IMR-90 (cell line): ENCODE measurements around the gene CDS1. TPM values are rescaled to one million over a fixed set of nuclear protein-coding genes. Genes with fewer than 3 reads are reported as not detected.

Source experiments
- ATAC-seq: fragments of 200-7000 bp; cut with Tn5 transposase; 2 replicates; pipeline ENCODE4 v1.9.1; 2020; ENCODE audit warnings: low read depth, mild to moderate bottlenecking, moderate library complexity
- BruUV-seq: library from RNA; stranded (reverse); fragments of 400-500 nt; replicated peaks from 2 replicates; lab custom pipeline; 2021; lab: Mats Ljungman, UMichigan
- CTCF ChIA-PET: fragments of 300-600 bp; formaldehyde crosslinking; extraction: SDS; loops from one replicate; lab custom pipeline; 2021; ENCODE audit warnings: antibody characterized with exemption; lab: Yijun Ruan, JAX
- POLR2A ChIA-PET: fragments of 300-600 bp; sonication (Branson Sonifier 250); formaldehyde crosslinking; loops from one replicate; lab custom pipeline; 2022; ENCODE audit warnings: antibody characterized with exemption; ENCODE audit not compliant: unreplicated experiment; lab: Charles Lee
- DNase-seq: peaks from one replicate; pipeline ENCODE4 v3.0.0; 2013
- H2AFZ ChIP-seq: replicated peaks from 2 replicates; pipeline ENCODE3; 2013; ENCODE audit warnings: low read length, mild to moderate bottlenecking; ENCODE audit not compliant: poor library complexity
- H2AK5ac ChIP-seq: 2 replicates; pipeline ENCODE4 v1.6.1; 2013; ENCODE audit warnings: low read depth, low read length, inconsistent platforms
- H2AK9ac ChIP-seq: replicated peaks from 2 replicates; pipeline ENCODE3; 2013; ENCODE audit warnings: mild to moderate bottlenecking, low read depth, low read length, moderate library complexity; ENCODE audit not compliant: poor library complexity
- H2BK120ac ChIP-seq: 2 replicates; pipeline ENCODE4 v1.6.1; 2013; ENCODE audit warnings: low read depth, low read length, inconsistent platforms
- H2BK15ac ChIP-seq: 3 replicates; pipeline ENCODE4 v1.6.1; 2013; ENCODE audit warnings: low read depth, low read length, inconsistent platforms
- H2BK20ac ChIP-seq: 2 replicates; pipeline ENCODE4 v1.6.1; 2013; ENCODE audit warnings: low read depth, mild to moderate bottlenecking, inconsistent platforms, low read length, moderate library complexity
- H2BK5ac ChIP-seq: 2 replicates; pipeline ENCODE4 v1.6.1; 2013; ENCODE audit warnings: mild to moderate bottlenecking, low read depth, low read length, inconsistent platforms; ENCODE audit not compliant: poor library complexity, severe bottlenecking
- H3K14ac ChIP-seq: replicated peaks from 2 replicates; pipeline ENCODE4 v1.6.1; 2013; ENCODE audit warnings: low read depth, low read length, inconsistent platforms
- H3K18ac ChIP-seq: 2 replicates; pipeline ENCODE4 v1.6.1; 2013; ENCODE audit warnings: low read depth, low read length, control low read depth
- H3K23ac ChIP-seq: 2 replicates; pipeline ENCODE4 v1.6.1; 2013; ENCODE audit warnings: low read depth, low read length, inconsistent platforms
- H3K27ac ChIP-seq: 2 replicates; pipeline ENCODE4 v1.5.1; 2013; ENCODE audit warnings: mild to moderate bottlenecking, control low read depth, low read length; ENCODE audit not compliant: insufficient read depth
- H3K27me3 ChIP-seq: 2 replicates; pipeline ENCODE4 v1.6.1; 2013; ENCODE audit warnings: low read length; ENCODE audit not compliant: control insufficient read depth, insufficient read depth
- H3K36me3 ChIP-seq: 2 replicates; pipeline ENCODE4 v1.6.1; 2013; ENCODE audit warnings: low read length, mixed read lengths; ENCODE audit not compliant: control insufficient read depth, insufficient read depth
- H3K4ac ChIP-seq: 2 replicates; pipeline ENCODE4 v1.6.1; 2013; ENCODE audit warnings: low read depth, low read length, inconsistent platforms
- H3K4me1 ChIP-seq: 2 replicates; pipeline ENCODE4 v1.6.1; 2013; ENCODE audit warnings: low read length, mixed read lengths; ENCODE audit not compliant: control insufficient read depth, insufficient read depth
- H3K4me2 ChIP-seq: 2 replicates; pipeline ENCODE4 v1.6.1; 2013; ENCODE audit warnings: low read depth, mild to moderate bottlenecking, control low read depth, low read length, moderate library complexity
- H3K4me3 ChIP-seq: 2 replicates; pipeline ENCODE4 v1.5.1; 2013; ENCODE audit warnings: low read depth, mild to moderate bottlenecking, control low read depth, low read length, moderate library complexity; ENCODE audit not compliant: insufficient read depth
- H3K56ac ChIP-seq: 2 replicates; pipeline ENCODE4 v1.6.1; 2013; ENCODE audit warnings: low read length, inconsistent platforms; ENCODE audit not compliant: insufficient read depth; ENCODE audit errors: extremely low read depth
- H3K79me1 ChIP-seq, 2 experiments: 2 replicates each; pipeline ENCODE4 v1.6.1; 2013; ENCODE audit warnings: low read length in 2 of 2, inconsistent platforms in 1 of 2, low read depth in 1 of 2
- H3K9ac ChIP-seq: 2 replicates; pipeline ENCODE4 v1.6.1; 2013; ENCODE audit warnings: low read depth, low read length, control low read depth
- H3K9me1 ChIP-seq: 2 replicates; pipeline ENCODE4 v1.6.1; 2013; ENCODE audit warnings: low read length, inconsistent platforms; ENCODE audit not compliant: insufficient read depth
- H3K9me3 ChIP-seq: 2 replicates; pipeline ENCODE4 v1.6.1; 2013; ENCODE audit warnings: low read length; ENCODE audit not compliant: control insufficient read depth, insufficient read depth
- H4K20me1 ChIP-seq: 2 replicates; pipeline ENCODE4 v1.6.1; 2013; ENCODE audit warnings: low read length, inconsistent platforms; ENCODE audit not compliant: insufficient read depth
- H4K5ac ChIP-seq: 2 replicates; pipeline ENCODE4 v1.6.1; 2013; ENCODE audit warnings: mild to moderate bottlenecking, low read depth, low read length, control low read depth
- H4K8ac ChIP-seq, 2 experiments: 2 replicates each; pipeline ENCODE4 v1.6.1; 2013; ENCODE audit warnings: low read depth in 2 of 2, low read length in 2 of 2, control low read depth in 1 of 2, inconsistent platforms in 1 of 2
- H4K91ac ChIP-seq: 2 replicates; pipeline ENCODE4 v1.6.1; 2013; ENCODE audit warnings: low read depth, low read length, inconsistent platforms; ENCODE audit not compliant: insufficient read depth
- BHLHE40 ChIP-seq: fragments of 150-350 bp; IDR thresholded peaks from 2 replicates; pipeline ENCODE4 v1.6.1; 2016; ENCODE audit warnings: mild to moderate bottlenecking, low read depth, low read length
- CEBPB ChIP-seq: IDR thresholded peaks from 2 replicates; pipeline ENCODE4 v1.6.1; 2012; ENCODE audit warnings: low read depth, low read length, improper control_type of control experiment
- CHD1 ChIP-seq: IDR thresholded peaks from 2 replicates; pipeline ENCODE4 v1.6.1; 2012; ENCODE audit warnings: low read depth, low read length, improper control_type of control experiment
- FOS ChIP-seq: fragments of 150-350 bp; IDR thresholded peaks from 2 replicates; pipeline ENCODE4 v1.6.1; 2016; ENCODE audit warnings: low read depth, low read length
- MAFK ChIP-seq: IDR thresholded peaks from 2 replicates; pipeline ENCODE4 v1.6.1; 2012; ENCODE audit warnings: low read depth, low read length, improper control_type of control experiment
- MAZ ChIP-seq: IDR thresholded peaks from 2 replicates; pipeline ENCODE4 v1.6.1; 2012; ENCODE audit warnings: low read depth, mild to moderate bottlenecking, low read length, improper control_type of control experiment, moderate library complexity, borderline replicate concordance
- MXI1 ChIP-seq: IDR thresholded peaks from 2 replicates; pipeline ENCODE4 v1.6.1; 2012; ENCODE audit warnings: low read depth, mild to moderate bottlenecking, low read length, moderate library complexity, borderline replicate concordance
- NFE2L2 ChIP-seq: fragments of 150-350 bp; IDR thresholded peaks from 2 replicates; pipeline ENCODE4 v1.6.1; 2016; ENCODE audit warnings: low read depth, mild to moderate bottlenecking, low read length
- POLR2A ChIP-seq: IDR thresholded peaks from 2 replicates; pipeline ENCODE4 v1.6.1; 2012; ENCODE audit warnings: mild to moderate bottlenecking, low read depth, low read length
- RAD21 ChIP-seq: IDR thresholded peaks from 2 replicates; pipeline ENCODE4 v1.6.1; 2012; ENCODE audit warnings: low read length, improper control_type of control experiment
- RCOR1 ChIP-seq: IDR thresholded peaks from 2 replicates; pipeline ENCODE4 v1.6.1; 2012; ENCODE audit warnings: mild to moderate bottlenecking, low read length, improper control_type of control experiment; ENCODE audit not compliant: insufficient replicate concordance
- RFX5 ChIP-seq: IDR thresholded peaks from 2 replicates; pipeline ENCODE4 v1.8.0; 2012; ENCODE audit warnings: low read depth, mild to moderate bottlenecking, low read length, moderate library complexity
- SMC3 ChIP-seq: fragments of 150-350 bp; IDR thresholded peaks from 2 replicates; pipeline ENCODE4 v1.6.1; 2016; ENCODE audit warnings: low read depth, mild to moderate bottlenecking, antibody characterized with exemption, low read length, moderate library complexity
- WGBS, 2 experiments: methylation state at CpG; one replicate each; pipeline versions ENCODE4 v1.1.5 to v1.1.7; 2013; ENCODE audit warnings: missing lambda C conversion rate in 2 of 2; ENCODE audit not compliant: insufficient read length in 1 of 2; ENCODE audit errors: extremely low coverage in 2 of 2; 5-methylcytosine and 5-hydroxymethylcytosine counted together
- dilution Hi-C: fragments of 300-500 bp; cut with HindIII; formaldehyde crosslinking; loops from one replicate; pipeline ENCODE4 v1.14.3; 2018; ENCODE audit warnings: low sequenced_read_pairs; ENCODE audit not compliant: unreplicated experiment
- in situ Hi-C: fragments of 300-500 bp; cut with MboI; formaldehyde crosslinking; loops from 3 replicates; pipeline ENCODE4 v1.14.3; 2019; ENCODE audit warnings: low sequenced_read_pairs, inconsistent platforms, mixed read lengths
- intact Hi-C: fragments of 100-400 bp; cut with micrococcal nuclease; formaldehyde crosslinking; loops from 2 replicates; pipeline ENCODE4 v1.10.0; 2022
- polyA plus RNA-seq, 3 experiments: library from polyadenylated mRNA; depleted of rRNA; stranded (reverse); fragments of >200 nt; gene quantifications; 2 replicates each; pipeline ENCODE4 v1.2.3, GENCODE V29; 2012; ENCODE audit warnings: low replicate concordance in 1 of 3
- total RNA-seq: library from RNA; depleted of rRNA; stranded (reverse); fragments of >200 nt; gene quantifications from 2 replicates; pipeline ENCODE4 v1.2.3, GENCODE V29; 2012
- TF ChIP-seq, protein P1 (sequence below): fragments of 150-350 bp; IDR thresholded peaks from 2 replicates; pipeline ENCODE4 v1.6.1; 2017; ENCODE audit warnings: mild to moderate bottlenecking, antibody characterized with exemption, low read length, low read depth
- TF ChIP-seq, protein P2 (sequence below): fragments of 150-350 bp; IDR thresholded peaks from 2 replicates; pipeline ENCODE4 v1.6.1; 2016; ENCODE audit warnings: low read depth, mild to moderate bottlenecking, low read length, moderate library complexity, borderline replicate concordance
- TF ChIP-seq, protein P3 (sequence below): conservative IDR thresholded peaks from 2 replicates; pipeline ENCODE4 v1.5.1; 2012; ENCODE audit warnings: mild to moderate bottlenecking, low read depth, low read length, improper control_type of control experiment

Gene CDS1
- total and polyA plus RNA-seq, 2 of the 4 experiments (the other 2 are of a cell fraction) = under 0.01 to 0.02 TPM

DNA sequence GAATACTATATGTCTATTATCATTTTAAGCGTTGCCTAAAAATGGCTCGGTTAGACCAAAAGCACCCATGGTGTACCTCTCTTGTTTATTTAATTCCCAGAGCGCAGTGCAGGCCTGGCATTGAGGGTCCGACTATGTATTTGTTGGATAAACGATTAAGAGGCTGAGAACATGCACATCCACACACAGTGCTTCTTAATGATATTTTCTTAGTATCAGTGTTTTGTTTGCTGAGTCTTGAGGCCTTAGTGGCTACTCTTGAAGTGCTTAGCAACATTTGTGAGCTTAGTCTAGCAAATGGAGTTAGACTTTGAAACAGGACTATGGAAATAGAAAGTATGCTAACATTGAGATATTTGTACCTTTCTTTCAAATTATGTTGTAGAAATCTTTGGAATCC is 43.7 kb downstream of the CDS1 start:
- Histone ChIP-seq H3K4me2 (no peak overlapping the region), H2AK9ac (no peak overlapping the region), H3K4me1 (no peaks in the 10 kb centered on the region), H2BK20ac (no peak overlapping the region), H3K9me1 (no peaks in the 10 kb centered on the region), H2BK120ac (no peak overlapping the region), H2AFZ (no peak overlapping the region), H3K23ac (no peak overlapping the region), H3K56ac (no peak overlapping the region), H3K27me3 (no peaks in the 10 kb centered on the region), H4K5ac (no peak overlapping the region), H3K9ac (no peak overlapping the region), H2AK5ac (no peak overlapping the region), H4K20me1 (no peaks in the 10 kb centered on the region), H3K18ac (no peak overlapping the region), H3K9me3 (no peaks in the 10 kb centered on the region), H3K4me3 (no peak overlapping the region), H3K79me1 (no peaks in the 10 kb centered on the region), H3K14ac (no peak overlapping the region), H4K8ac (no peak overlapping the region), H4K91ac (no peak overlapping the region), H3K4ac (no peak overlapping the region), H3K36me3 (no peaks in the 10 kb centered on the region), H3K27ac (no peak overlapping the region), H2BK5ac (no peak overlapping the region), H2BK15ac (no peak overlapping the region)
- ATAC-seq (no peak), DNase-seq (no peak)
- no CpG with 5 or more reads among the region's 5 CpGs for WGBS, 2 experiments
- CTCF ChIA-PET = no interaction called here
- intact Hi-C loops (no loop called here), dilution Hi-C loops (no loop called here), in situ Hi-C loops (no loop called here)
- no TSS peak for BruUV-seq
- POLR2A ChIA-PET = no interaction called here
- TF ChIP-seq, protein P1, sequence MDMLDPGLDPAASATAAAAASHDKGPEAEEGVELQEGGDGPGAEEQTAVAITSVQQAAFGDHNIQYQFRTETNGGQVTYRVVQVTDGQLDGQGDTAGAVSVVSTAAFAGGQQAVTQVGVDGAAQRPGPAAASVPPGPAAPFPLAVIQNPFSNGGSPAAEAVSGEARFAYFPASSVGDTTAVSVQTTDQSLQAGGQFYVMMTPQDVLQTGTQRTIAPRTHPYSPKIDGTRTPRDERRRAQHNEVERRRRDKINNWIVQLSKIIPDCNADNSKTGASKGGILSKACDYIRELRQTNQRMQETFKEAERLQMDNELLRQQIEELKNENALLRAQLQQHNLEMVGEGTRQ = no peak
- TF ChIP-seq CEBPB = no peak
- no peak for TF ChIP-seq FOS
- TF ChIP-seq, protein P2, sequence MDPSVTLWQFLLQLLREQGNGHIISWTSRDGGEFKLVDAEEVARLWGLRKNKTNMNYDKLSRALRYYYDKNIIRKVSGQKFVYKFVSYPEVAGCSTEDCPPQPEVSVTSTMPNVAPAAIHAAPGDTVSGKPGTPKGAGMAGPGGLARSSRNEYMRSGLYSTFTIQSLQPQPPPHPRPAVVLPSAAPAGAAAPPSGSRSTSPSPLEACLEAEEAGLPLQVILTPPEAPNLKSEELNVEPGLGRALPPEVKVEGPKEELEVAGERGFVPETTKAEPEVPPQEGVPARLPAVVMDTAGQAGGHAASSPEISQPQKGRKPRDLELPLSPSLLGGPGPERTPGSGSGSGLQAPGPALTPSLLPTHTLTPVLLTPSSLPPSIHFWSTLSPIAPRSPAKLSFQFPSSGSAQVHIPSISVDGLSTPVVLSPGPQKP = no peak
- TF ChIP-seq, protein P3, sequence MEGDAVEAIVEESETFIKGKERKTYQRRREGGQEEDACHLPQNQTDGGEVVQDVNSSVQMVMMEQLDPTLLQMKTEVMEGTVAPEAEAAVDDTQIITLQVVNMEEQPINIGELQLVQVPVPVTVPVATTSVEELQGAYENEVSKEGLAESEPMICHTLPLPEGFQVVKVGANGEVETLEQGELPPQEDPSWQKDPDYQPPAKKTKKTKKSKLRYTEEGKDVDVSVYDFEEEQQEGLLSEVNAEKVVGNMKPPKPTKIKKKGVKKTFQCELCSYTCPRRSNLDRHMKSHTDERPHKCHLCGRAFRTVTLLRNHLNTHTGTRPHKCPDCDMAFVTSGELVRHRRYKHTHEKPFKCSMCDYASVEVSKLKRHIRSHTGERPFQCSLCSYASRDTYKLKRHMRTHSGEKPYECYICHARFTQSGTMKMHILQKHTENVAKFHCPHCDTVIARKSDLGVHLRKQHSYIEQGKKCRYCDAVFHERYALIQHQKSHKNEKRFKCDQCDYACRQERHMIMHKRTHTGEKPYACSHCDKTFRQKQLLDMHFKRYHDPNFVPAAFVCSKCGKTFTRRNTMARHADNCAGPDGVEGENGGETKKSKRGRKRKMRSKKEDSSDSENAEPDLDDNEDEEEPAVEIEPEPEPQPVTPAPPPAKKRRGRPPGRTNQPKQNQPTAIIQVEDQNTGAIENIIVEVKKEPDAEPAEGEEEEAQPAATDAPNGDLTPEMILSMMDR = no peak
- TF ChIP-seq MAFK = no peak
- no peak for TF ChIP-seq BHLHE40
- TF ChIP-seq RFX5 = no peak
- TF ChIP-seq POLR2A = no peak
- TF ChIP-seq MAZ = no peak
- no peak for TF ChIP-seq RAD21
- no peak for TF ChIP-seq SMC3
- no peak for TF ChIP-seq NFE2L2
- TF ChIP-seq RCOR1 = no peak
- TF ChIP-seq MXI1 = no peak
- TF ChIP-seq CHD1 = no peak
